WERI-Rb-1 (cell line): ENCODE measurements around the gene GPX6.

Experiments used
- DNase-seq: peaks from one replicate; pipeline ENCODE4 v3.0.0-alpha.2; 2020
- H3K27ac ChIP-seq: fragments of 250-450 bp; sonication (Bioruptor Pico); 2 replicates; pipeline ENCODE4 v1.5.1; 2020; ENCODE audit warnings: mild to moderate bottlenecking, moderate library complexity
- H3K27me3 ChIP-seq: fragments of 250-450 bp; sonication (Bioruptor Pico); 2 replicates; pipeline ENCODE4 v1.5.1; 2021; ENCODE audit warnings: mild to moderate bottlenecking, low read depth, moderate library complexity; ENCODE audit not compliant: insufficient read depth, severe bottlenecking
- H3K36me3 ChIP-seq: fragments of 250-450 bp; sonication (Bioruptor Pico); 2 replicates; pipeline ENCODE4 v1.5.1; 2020; ENCODE audit warnings: mild to moderate bottlenecking, moderate library complexity
- H3K4me3 ChIP-seq: 2 replicates; pipeline ENCODE4 v1.5.1; 2011; ENCODE audit warnings: low read depth, mild to moderate bottlenecking, control low read depth, low read length
- H3K9me3 ChIP-seq: fragments of 250-450 bp; sonication (Bioruptor Pico); 2 replicates; pipeline ENCODE4 v1.5.1; 2021; ENCODE audit warnings: mild to moderate bottlenecking, moderate library complexity; ENCODE audit not compliant: severe bottlenecking
- TF ChIP-seq, protein P1 (sequence below): IDR thresholded peaks from 2 replicates; pipeline ENCODE4 v1.5.1; 2011; ENCODE audit warnings: low read depth, mild to moderate bottlenecking, control low read depth, inconsistent platforms, low read length

GPX6 gene

DNA sequence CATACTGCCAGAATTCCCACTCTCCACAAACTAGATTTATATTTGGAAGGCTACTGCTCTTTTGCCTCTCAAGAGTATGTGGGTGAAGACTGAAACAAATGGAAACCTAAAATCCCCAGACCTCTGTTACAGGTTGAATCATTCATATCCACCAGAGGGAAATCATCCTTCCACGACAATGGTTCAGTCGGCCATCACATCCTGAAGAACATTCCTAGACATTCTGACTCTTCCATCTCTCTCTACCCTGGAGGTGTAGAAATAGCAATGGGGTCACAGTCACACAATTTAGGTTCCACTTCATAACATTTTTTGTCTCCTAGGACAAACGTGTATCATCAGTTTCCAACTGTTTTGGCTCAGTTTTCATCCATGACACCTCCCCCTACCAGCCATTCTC lies 18.7 kb upstream of the GPX6 start:
- no peak overlapping the region for H3K27ac ChIP-seq
- TF ChIP-seq, protein P1, sequence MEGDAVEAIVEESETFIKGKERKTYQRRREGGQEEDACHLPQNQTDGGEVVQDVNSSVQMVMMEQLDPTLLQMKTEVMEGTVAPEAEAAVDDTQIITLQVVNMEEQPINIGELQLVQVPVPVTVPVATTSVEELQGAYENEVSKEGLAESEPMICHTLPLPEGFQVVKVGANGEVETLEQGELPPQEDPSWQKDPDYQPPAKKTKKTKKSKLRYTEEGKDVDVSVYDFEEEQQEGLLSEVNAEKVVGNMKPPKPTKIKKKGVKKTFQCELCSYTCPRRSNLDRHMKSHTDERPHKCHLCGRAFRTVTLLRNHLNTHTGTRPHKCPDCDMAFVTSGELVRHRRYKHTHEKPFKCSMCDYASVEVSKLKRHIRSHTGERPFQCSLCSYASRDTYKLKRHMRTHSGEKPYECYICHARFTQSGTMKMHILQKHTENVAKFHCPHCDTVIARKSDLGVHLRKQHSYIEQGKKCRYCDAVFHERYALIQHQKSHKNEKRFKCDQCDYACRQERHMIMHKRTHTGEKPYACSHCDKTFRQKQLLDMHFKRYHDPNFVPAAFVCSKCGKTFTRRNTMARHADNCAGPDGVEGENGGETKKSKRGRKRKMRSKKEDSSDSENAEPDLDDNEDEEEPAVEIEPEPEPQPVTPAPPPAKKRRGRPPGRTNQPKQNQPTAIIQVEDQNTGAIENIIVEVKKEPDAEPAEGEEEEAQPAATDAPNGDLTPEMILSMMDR = no peak
- H3K27me3 ChIP-seq = no peaks in the 10 kb centered on the region
- no peak overlapping the region for H3K4me3 ChIP-seq
- no peaks in the 10 kb centered on the region for H3K36me3 ChIP-seq
- H3K9me3 ChIP-seq = no peaks in the 10 kb centered on the region
- no peak for DNase-seq

DNA sequence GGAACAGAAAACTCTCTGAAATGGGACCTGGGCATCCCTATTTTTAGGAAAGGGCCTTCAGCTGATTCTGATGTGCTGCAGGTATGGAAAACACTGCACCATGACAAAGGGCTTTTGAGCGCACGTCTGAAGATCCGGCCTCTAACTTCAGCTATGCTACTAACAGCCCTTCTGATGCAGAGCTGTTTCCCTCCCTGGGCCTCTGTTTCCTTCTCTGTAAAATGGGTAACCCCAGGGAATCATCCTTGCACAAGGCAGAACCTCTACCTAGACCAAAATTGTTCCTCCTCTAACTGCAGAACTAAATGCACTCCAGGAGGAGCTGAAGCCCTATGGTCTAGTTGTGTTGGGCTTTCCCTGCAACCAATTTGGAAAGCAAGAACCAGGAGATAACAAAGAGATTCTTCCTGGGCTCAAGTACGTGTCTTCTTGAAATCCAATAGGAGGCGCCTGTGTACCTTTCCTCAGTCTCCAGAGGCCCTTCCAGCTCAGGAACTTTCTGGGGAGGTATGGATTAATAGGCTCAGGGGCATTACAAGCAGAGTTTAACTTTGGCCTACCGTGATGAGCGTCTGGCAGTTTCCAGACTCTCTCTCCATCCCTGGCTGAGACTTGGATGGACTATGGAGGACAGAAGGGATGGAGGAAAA lies 16.0 kb upstream of the GPX6 start:
- Histone ChIP-seq H3K4me3 (no peak overlapping the region), H3K36me3 (no peaks in the 10 kb centered on the region), H3K27ac (no peak overlapping the region), H3K27me3 (no peaks in the 10 kb centered on the region), H3K9me3 (no peaks in the 10 kb centered on the region)
- DNase-seq = no peak
- TF ChIP-seq, protein P1 = 0 out of 2 replicates have a peak, but pooled peaks have one; percentile 25

DNA sequence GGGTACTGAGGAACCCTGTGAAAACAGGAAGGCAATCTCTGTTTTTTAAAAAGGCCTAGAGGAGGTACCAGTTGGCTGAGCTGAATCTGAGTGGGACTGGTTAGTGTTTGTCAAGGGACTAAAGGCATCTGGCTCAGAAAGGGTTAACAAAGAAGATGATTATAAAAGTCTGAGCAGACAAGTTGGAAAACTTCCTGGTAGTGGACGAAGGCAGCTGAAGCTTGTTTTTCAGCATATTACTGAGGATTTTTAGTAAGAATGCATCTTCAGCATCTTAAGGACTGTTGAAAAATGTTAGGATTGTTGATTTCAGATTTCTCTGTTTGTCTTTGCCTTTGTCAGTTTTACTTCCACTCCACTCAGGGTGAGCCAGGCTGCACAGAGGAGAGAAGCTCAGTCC lies 15.2 kb upstream of the GPX6 start:
- Histone ChIP-seq H3K9me3 (no peaks in the 10 kb centered on the region), H3K27ac (no peak overlapping the region), H3K27me3 (no peaks in the 10 kb centered on the region), H3K36me3 (no peaks in the 10 kb centered on the region), H3K4me3 (no peak overlapping the region)
- TF ChIP-seq, protein P1 = no peak
- DNase-seq = no peak

DNA sequence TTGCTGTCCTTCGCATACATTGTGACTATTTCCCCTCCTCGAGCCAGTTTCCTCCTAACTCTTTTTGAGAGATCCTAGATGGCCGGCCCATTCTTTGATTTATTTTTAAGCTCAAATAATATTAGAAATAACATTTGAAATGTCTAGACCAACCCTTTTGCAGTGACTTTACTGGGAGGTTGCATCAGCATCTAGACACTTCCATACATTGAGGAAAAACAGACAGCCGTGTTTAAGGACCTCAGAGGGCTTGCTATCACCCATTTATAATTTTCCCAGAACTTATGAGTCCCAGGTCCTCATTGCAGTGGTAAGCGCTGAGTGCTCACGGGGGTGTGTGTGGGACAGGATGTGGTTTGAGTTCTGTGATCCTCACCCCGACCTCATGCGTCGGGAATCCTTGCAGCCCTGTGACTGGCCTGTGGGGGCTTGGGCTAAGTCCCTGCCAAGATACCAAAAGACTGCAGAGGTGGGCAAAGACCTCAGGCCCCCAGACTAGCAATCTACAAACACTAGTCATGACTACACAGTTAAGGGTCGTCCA lies 10.0 kb upstream of the GPX6 start, which contains the start of gene GPX5:
Gene GPX5 (plus strand): TSS at position 386 of the 544 bp plus-strand sequence. CDS start 133 bp downstream, at position 519.
- no peak within 1 kb of the TSS for H3K4me3 ChIP-seq
- no peaks in the 10 kb centered on the region for H3K9me3 ChIP-seq
- TF ChIP-seq, protein P1 = no peak
- no peak within 1 kb of the TSS for H3K27ac ChIP-seq
- no peak for DNase-seq
- no peaks in the 10 kb centered on the region for H3K27me3 ChIP-seq
- H3K36me3 ChIP-seq = no peaks in the 10 kb centered on the region

DNA sequence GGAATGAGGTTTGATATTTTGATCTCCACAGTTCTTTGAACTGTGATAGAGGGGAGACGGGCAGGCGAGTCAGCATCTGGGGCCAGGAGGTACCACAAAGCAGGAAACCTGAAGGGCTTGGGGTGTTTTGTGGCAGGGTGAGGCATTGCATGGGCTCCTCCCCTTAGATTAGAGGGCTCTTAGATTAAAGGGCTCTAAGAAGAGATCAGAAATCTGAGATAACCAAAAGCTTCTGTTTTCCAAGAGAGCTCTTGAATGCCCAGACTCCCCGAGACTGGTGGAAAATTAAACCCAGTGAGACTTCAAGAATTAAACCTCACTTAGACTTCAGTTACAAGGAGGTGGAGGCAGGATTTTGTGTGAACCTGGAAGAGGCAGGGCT lies 7.6 kb upstream of the GPX6 start:
- peak overlapping the region; percentile 54 for H3K27ac ChIP-seq
- no peaks in the 10 kb centered on the region for H3K9me3 ChIP-seq
- H3K27me3 ChIP-seq = no peaks in the 10 kb centered on the region
- TF ChIP-seq, protein P1 = 0 out of 2 replicates have a peak, but pooled peaks have one; percentile 32
- no peaks in the 10 kb centered on the region for H3K36me3 ChIP-seq
- DNase-seq = peak; percentile 79
- H3K4me3 ChIP-seq = no peak overlapping the region
